Measurements from ENCODE around the gene F5.

Gene F5

GRCh38 chr1:169577981-169578738 lies 8.1 kb downstream of the F5 start:
- no peak overlapping the region for H3K9ac ChIP-seq (ENCODE audit: insufficient read length)
- H3K9me3 ChIP-seq (ENCODE audit: low read depth, low read length): no peaks in the 10 kb centered on the region
- no peak overlapping the region for H3K4me3 ChIP-seq
- DNase-seq (ENCODE audit: low read depth, low spot score): no peak
- H3K36me3 ChIP-seq (ENCODE audit: insufficient read depth, low read length): no peaks in the 10 kb centered on the region
- TF ChIP-seq POLR2AphosphoS5 (IDR thresholded peaks at IDR 0.05; ENCODE audit: borderline replicate concordance, low read depth, low read length) (no peak), EZH2 (IDR thresholded peaks at IDR 0.05) (no peak), FOXP2 (optimal IDR thresholded peaks at IDR 0.05; ENCODE audit: control extremely low read depth, extremely low read length, insufficient read depth) (no peak)
- H3K27ac ChIP-seq: no peak overlapping the region

DNA sequence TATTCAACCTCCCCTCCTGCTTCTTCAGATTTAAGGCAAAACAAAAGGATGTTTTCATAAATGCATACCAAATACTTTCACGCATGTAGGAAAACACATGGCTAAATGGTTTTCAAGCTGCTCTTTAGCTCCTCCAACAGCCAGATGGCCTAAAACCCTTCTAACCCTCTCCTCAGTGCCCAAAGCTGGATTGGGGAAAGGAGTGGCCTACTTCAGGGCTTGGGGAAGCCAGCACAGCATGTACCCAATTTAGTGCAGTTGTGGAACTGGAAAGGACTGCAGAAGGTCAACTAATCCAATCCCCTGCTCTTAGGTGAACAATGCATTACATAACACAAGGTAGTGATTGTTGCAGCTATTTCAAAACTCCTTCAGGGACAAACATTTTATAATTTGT lies 9.3 kb downstream of the F5 start:
- H3K4me3 ChIP-seq: no peak overlapping the region
- H3K27ac ChIP-seq: no peak overlapping the region
- H3K36me3 ChIP-seq (ENCODE audit: insufficient read depth, low read length): no peaks in the 10 kb centered on the region
- DNase-seq (ENCODE audit: low read depth, low spot score): no peak
- H3K9ac ChIP-seq (ENCODE audit: insufficient read length): no peak overlapping the region
- TF ChIP-seq EZH2 (IDR thresholded peaks at IDR 0.05) (no peak), FOXP2 (optimal IDR thresholded peaks at IDR 0.05; ENCODE audit: control extremely low read depth, extremely low read length, insufficient read depth) (no peak), POLR2AphosphoS5 (IDR thresholded peaks at IDR 0.05; ENCODE audit: borderline replicate concordance, low read depth, low read length) (no peak)
- no peaks in the 10 kb centered on the region for H3K9me3 ChIP-seq (ENCODE audit: low read depth, low read length)

- DNase-seq (ENCODE audit: low read depth, low spot score): no peak
- TF ChIP-seq EZH2 (IDR thresholded peaks at IDR 0.05) (no peak), FOXP2 (optimal IDR thresholded peaks at IDR 0.05; ENCODE audit: control extremely low read depth, extremely low read length, insufficient read depth) (no peak), POLR2AphosphoS5 (IDR thresholded peaks at IDR 0.05; ENCODE audit: borderline replicate concordance, low read depth, low read length) (no peak)
- Histone ChIP-seq H3K36me3 (ENCODE audit: insufficient read depth, low read length) (no peaks in the 10 kb centered on the region), H3K9me3 (ENCODE audit: low read depth, low read length) (no peaks in the 10 kb centered on the region), H3K4me3 (no peak overlapping the region), H3K27ac (no peak overlapping the region), H3K9ac (ENCODE audit: insufficient read length) (no peak overlapping the region)
Observed at GRCh38 chr1:169576241-169576934, 9.9 kb downstream of the F5 start.

DNA sequence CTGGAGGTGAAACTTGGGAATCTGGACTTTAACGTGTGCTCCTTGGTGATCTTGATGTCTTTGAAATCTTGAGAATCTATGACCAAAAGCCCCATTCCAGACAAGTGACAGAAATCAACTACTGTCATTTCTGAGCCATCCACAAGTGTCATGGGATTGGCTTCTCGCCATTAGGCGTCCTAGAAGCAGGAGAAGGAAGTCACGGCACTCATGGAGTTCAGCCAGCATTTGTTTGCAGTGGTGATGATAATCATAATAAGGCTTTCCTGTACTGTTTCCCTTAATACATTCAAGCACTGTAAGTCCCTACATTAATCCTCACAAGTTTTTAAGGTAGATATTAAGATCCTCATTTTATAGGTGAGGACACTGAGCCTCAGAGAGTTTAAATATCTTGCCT lies 11.9 kb downstream of the F5 start:
- TF ChIP-seq FOXP2 (optimal IDR thresholded peaks at IDR 0.05; ENCODE audit: control extremely low read depth, extremely low read length, insufficient read depth) (no peak), POLR2AphosphoS5 (IDR thresholded peaks at IDR 0.05; ENCODE audit: borderline replicate concordance, low read depth, low read length) (no peak), EZH2 (IDR thresholded peaks at IDR 0.05) (no peak)
- H3K9ac ChIP-seq (ENCODE audit: insufficient read length): no peak overlapping the region
- H3K4me3 ChIP-seq: no peak overlapping the region
- DNase-seq (ENCODE audit: low read depth, low spot score): no peak
- no peaks in the 10 kb centered on the region for H3K36me3 ChIP-seq (ENCODE audit: insufficient read depth, low read length)
- H3K27ac ChIP-seq: no peak overlapping the region
- no peaks in the 10 kb centered on the region for H3K9me3 ChIP-seq (ENCODE audit: low read depth, low read length)

DNA sequence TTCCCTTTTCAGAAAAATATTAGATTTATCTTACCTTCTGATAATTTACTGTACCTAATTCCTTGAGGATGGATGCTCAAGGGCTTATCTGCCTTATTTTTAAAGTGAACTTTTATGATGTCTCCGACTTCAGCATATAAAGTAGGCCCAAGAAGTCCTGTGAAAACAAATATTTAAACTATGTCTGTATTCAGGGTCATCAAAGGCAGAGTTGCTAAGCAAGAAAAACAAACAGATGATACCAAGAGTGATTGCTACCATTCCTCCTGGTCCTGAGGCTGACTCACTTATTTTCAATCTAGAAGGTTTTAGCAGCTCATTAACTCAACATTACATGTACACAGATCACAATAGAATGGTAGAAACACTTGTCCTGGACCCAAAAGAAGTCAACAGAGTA lies 14.1 kb downstream of the F5 start:
- Histone ChIP-seq H3K27ac (no peak overlapping the region), H3K9ac (ENCODE audit: insufficient read length) (no peak overlapping the region), H3K4me3 (no peak overlapping the region), H3K9me3 (ENCODE audit: low read depth, low read length) (no peaks in the 10 kb centered on the region), H3K36me3 (ENCODE audit: insufficient read depth, low read length) (no peaks in the 10 kb centered on the region)
- TF ChIP-seq EZH2 (IDR thresholded peaks at IDR 0.05): no peak
- DNase-seq (ENCODE audit: low read depth, low spot score): no peak

GRCh38 chr1:169571450-169571849 lies 14.8 kb downstream of the F5 start:
- H3K9me3 ChIP-seq (ENCODE audit: low read depth, low read length): no peaks in the 10 kb centered on the region
- H3K36me3 ChIP-seq (ENCODE audit: insufficient read depth, low read length): no peaks in the 10 kb centered on the region
- no peak overlapping the region for H3K9ac ChIP-seq (ENCODE audit: insufficient read length)
- no peak for TF ChIP-seq FOXP2 (optimal IDR thresholded peaks at IDR 0.05; ENCODE audit: control extremely low read depth, extremely low read length, insufficient read depth)
- no peak overlapping the region for H3K27ac ChIP-seq
- no peak overlapping the region for H3K4me3 ChIP-seq
- no peak for DNase-seq (ENCODE audit: low read depth, low spot score)

- H3K4me3 ChIP-seq: no peak overlapping the region
- H3K36me3 ChIP-seq (ENCODE audit: insufficient read depth, low read length): no peaks in the 10 kb centered on the region
- H3K9ac ChIP-seq (ENCODE audit: insufficient read length): no peak overlapping the region
- H3K9me3 ChIP-seq (ENCODE audit: low read depth, low read length): no peaks in the 10 kb centered on the region
- TF ChIP-seq POLR2AphosphoS5 (IDR thresholded peaks at IDR 0.05; ENCODE audit: borderline replicate concordance, low read depth, low read length): no peak
- no peak for TF ChIP-seq EZH2 (IDR thresholded peaks at IDR 0.05)
- no peak for DNase-seq (ENCODE audit: low read depth, low spot score)
- H3K27ac ChIP-seq: no peak overlapping the region
Observed at GRCh38 chr1:169570172-169570574, 16.1 kb downstream of the F5 start.

GRCh38 chr1:169568497-169568896 lies 17.8 kb downstream of the F5 start:
- no peak overlapping the region for H3K27ac ChIP-seq

More at GRCh38 chr1:169568497-169568896, 17.8 kb downstream of the F5 start:
- TF ChIP-seq POLR2AphosphoS5 (IDR thresholded peaks at IDR 0.05; ENCODE audit: borderline replicate concordance, low read depth, low read length) (no peak), EZH2 (IDR thresholded peaks at IDR 0.05) (no peak), FOXP2 (optimal IDR thresholded peaks at IDR 0.05; ENCODE audit: control extremely low read depth, extremely low read length, insufficient read depth) (no peak)
- no peaks in the 10 kb centered on the region for H3K36me3 ChIP-seq (ENCODE audit: insufficient read depth, low read length)
- H3K9ac ChIP-seq (ENCODE audit: insufficient read length): no peak overlapping the region
- DNase-seq (ENCODE audit: low read depth, low spot score): no peak
- H3K4me3 ChIP-seq: no peak overlapping the region
- H3K9me3 ChIP-seq (ENCODE audit: low read depth, low read length): no peaks in the 10 kb centered on the region
